Measurements from ENCODE around the gene DGCR6.
"Not testable (repeated sequence)": the region's sequence is repeated elsewhere in the genome, so short reads cannot be mapped to it uniquely, and the experiment has no call there.

DGCR6 gene

GRCh38 chr22:18931905-18932652 lies 26.0 kb downstream of the DGCR6 start:
- no peak for DNase-seq

- DNase-seq: no peak
Measured at GRCh38 chr22:18933914-18934313, 27.8 kb downstream of the DGCR6 start.

GRCh38 chr22:18934688-18935087 lies 28.6 kb downstream of the DGCR6 start:
- DNase-seq: not testable (repeated sequence)

- DNase-seq: no peak
Measured at GRCh38 chr22:18935889-18936529, 29.9 kb downstream of the DGCR6 start, which contains the start of gene PRODH. Gene PRODH (minus strand): TSS chr22:18936293. CDS start chr22:18936287, 6 bp downstream.

- DNase-seq: not testable (repeated sequence)
Measured at GRCh38 chr22:18938691-18939090, 32.6 kb downstream of the DGCR6 start.

GRCh38 chr22:18947105-18947504 lies 41.0 kb downstream of the DGCR6 start:
- DNase-seq: not testable (repeated sequence)

- no peak for DNase-seq
Measured at GRCh38 chr22:18947905-18948304, 41.8 kb downstream of the DGCR6 start.

GRCh38 chr22:18950141-18950540 lies 44.0 kb downstream of the DGCR6 start:
- no peak for DNase-seq

- DNase-seq: no peak
Measured at GRCh38 chr22:18952022-18952421, 45.9 kb downstream of the DGCR6 start.

- DNase-seq: not testable (repeated sequence)
Measured at GRCh38 chr22:18953128-18953527, 47.0 kb downstream of the DGCR6 start.

- not testable (repeated sequence) for DNase-seq
Measured at GRCh38 chr22:18954303-18954989, 48.3 kb downstream of the DGCR6 start.

- DNase-seq: no peak
Measured at GRCh38 chr22:18954990-18955571, 49.0 kb downstream of the DGCR6 start.

GRCh38 chr22:18955696-18956095 lies 49.6 kb downstream of the DGCR6 start:
- DNase-seq: no peak

- not testable (repeated sequence) for DNase-seq
Measured at GRCh38 chr22:18956121-18956895, 50.2 kb downstream of the DGCR6 start.

- DNase-seq: not testable (repeated sequence)
Measured at GRCh38 chr22:18956956-18957355, 50.8 kb downstream of the DGCR6 start.

- not testable (repeated sequence) for DNase-seq
Measured at GRCh38 chr22:18957621-18958320, 51.7 kb downstream of the DGCR6 start.

- DNase-seq: not testable (repeated sequence)
Measured at GRCh38 chr22:18958321-18958705, 52.2 kb downstream of the DGCR6 start.

GRCh38 chr22:18958738-18959137 lies 52.6 kb downstream of the DGCR6 start:
- DNase-seq: not testable (repeated sequence)

- DNase-seq: not testable (repeated sequence)
Measured at GRCh38 chr22:18959266-18959665, 53.1 kb downstream of the DGCR6 start.

- DNase-seq: not testable (repeated sequence)
Measured at GRCh38 chr22:18959741-18960140, 53.6 kb downstream of the DGCR6 start.

- DNase-seq: not testable (repeated sequence)
Measured at GRCh38 chr22:18960166-18960820, 54.2 kb downstream of the DGCR6 start.
